Natural killer cell treated with Interleukin-12 subunit alpha and Interleukin-12 subunit beta and Interleukin-15 and Interleukin-18, amount 100 ng/mL, for 72 hours (primary cell): ENCODE measurements around the gene ATF7. TPM values are rescaled to one million over a fixed set of nuclear protein-coding genes. Genes with fewer than 3 reads are reported as not detected.
"Not testable (repeated sequence)": the region's sequence is repeated elsewhere in the genome, so short reads cannot be mapped to it uniquely, and the experiment has no call there.

ENCODE experiments used
- ATAC-seq, 2 donors: fragments of 150-1000 bp; cut with Tn5 transposase in 1 of 2; sonication (Bioruptor Pico), chemical (Tn5 transposase) in 1 of 2; 2 replicates each; pipeline ENCODE4 v1.10.0; 2021
- DNase-seq: peaks from one replicate; pipeline ENCODE4 v3.0.0; 2022; ENCODE audit warnings: low spot score
- H3K27ac Mint-ChIP-seq, 2 donors: 1 replicate in 1 of 2; 2 replicates in 1 of 2; pipeline ENCODE4 v1.8.0; 2022; ENCODE audit warnings: mixed read lengths in 2 of 2, mild to moderate bottlenecking in 1 of 2, moderate library complexity in 1 of 2
- H3K27me3 Mint-ChIP-seq, 2 donors: 1 replicate in 1 of 2; 2 replicates in 1 of 2; pipeline ENCODE4 v1.8.0; 2022; ENCODE audit warnings: mixed read lengths in 2 of 2
- H3K36me3 Mint-ChIP-seq: one replicate; pipeline ENCODE4 v1.8.0; 2022; ENCODE audit warnings: mixed read lengths
- H3K4me1 Mint-ChIP-seq, 2 donors: 1 replicate in 1 of 2; 2 replicates in 1 of 2; pipeline ENCODE4 v1.8.0; 2022; ENCODE audit warnings: low read depth in 2 of 2, mixed read lengths in 2 of 2, mild to moderate bottlenecking in 1 of 2
- H3K4me3 Mint-ChIP-seq: one replicate; pipeline ENCODE4 v1.8.0; 2022; ENCODE audit warnings: mixed read lengths
- H3K9me3 Mint-ChIP-seq: 2 replicates; pipeline ENCODE4 v1.8.0; 2022; ENCODE audit warnings: mixed read lengths
- total RNA-seq, 2 donors: library from RNA; stranded (reverse); gene quantifications; one replicate each; pipeline ENCODE4 v1.2.3, GENCODE V29; 2022

ATF7 gene
- total RNA-seq, 2 donors from 2014 or later, result 36.4 to 39.4 TPM

GRCh38 chr12:53563452-53564028 is 62.6 kb downstream of the ATF7 start:
- peaks cover 26 to 41% of the 10 kb centered on the region in 2 donors for H3K4me1 Mint-ChIP-seq

GRCh38 chr12:53561590-53561953 is 64.6 kb downstream of the ATF7 start:
- ATAC-seq, result peak; percentile 60 to 90
- peak overlapping the region; percentile 36 to 49 for H3K27ac Mint-ChIP-seq
- no peaks in the 10 kb centered on the region for H3K27me3 Mint-ChIP-seq
- peak overlapping the region; percentile 44 for H3K4me3 Mint-ChIP-seq
- no peak for DNase-seq
- no peaks in the 10 kb centered on the region for H3K9me3 Mint-ChIP-seq
- no peaks in the 10 kb centered on the region for H3K36me3 Mint-ChIP-seq
- peaks cover 19 to 40% of the 10 kb centered on the region in 2 donors for H3K4me1 Mint-ChIP-seq

More at GRCh38 chr12:53563452-53564028, 62.6 kb downstream of the ATF7 start:
- Mint-ChIP-seq H3K9me3 (no peaks in the 10 kb centered on the region), H3K27ac (no peak overlapping the region), H3K36me3 (no peaks in the 10 kb centered on the region), H3K27me3 (no peaks in the 10 kb centered on the region), H3K4me3 (no peak overlapping the region)
- ATAC-seq (no peak), DNase-seq (no peak)

GRCh38 chr12:53560912-53561589 is 65.1 kb downstream of the ATF7 start:
- no peaks in the 10 kb centered on the region for H3K27me3 Mint-ChIP-seq
- peaks cover 19 to 40% of the 10 kb centered on the region in 2 donors for H3K4me1 Mint-ChIP-seq
- ATAC-seq (peak in 1 of 2 donors; percentile 44), DNase-seq (no peak)
- peak overlapping the region; percentile 44 for H3K4me3 Mint-ChIP-seq
- H3K36me3 Mint-ChIP-seq, result no peaks in the 10 kb centered on the region
- H3K9me3 Mint-ChIP-seq, result no peaks in the 10 kb centered on the region
- H3K27ac Mint-ChIP-seq, result peak overlapping the region; percentile 36 to 49

GRCh38 chr12:53560351-53560750 is 65.8 kb downstream of the ATF7 start:
- H3K4me3 Mint-ChIP-seq, result no peak overlapping the region
- no peaks in the 10 kb centered on the region for H3K9me3 Mint-ChIP-seq
- H3K4me1 Mint-ChIP-seq, result peaks cover 15 to 34% of the 10 kb centered on the region in 2 donors
- ATAC-seq, result no peak
- DNase-seq, result no peak
- peak overlapping the region; percentile 36 to 49 for H3K27ac Mint-ChIP-seq
- H3K36me3 Mint-ChIP-seq, result no peaks in the 10 kb centered on the region
- no peaks in the 10 kb centered on the region for H3K27me3 Mint-ChIP-seq

- Mint-ChIP-seq H3K9me3 (no peaks in the 10 kb centered on the region), H3K4me3 (no peak overlapping the region), H3K36me3 (no peaks in the 10 kb centered on the region), H3K27me3 (no peaks in the 10 kb centered on the region), H3K27ac (no peak overlapping the region), H3K4me1 (peaks cover 7 to 23% of the 10 kb centered on the region in 2 donors)
- ATAC-seq (no peak), DNase-seq (no peak)
These were observed 67.6 kb downstream of the ATF7 start for GRCh38 chr12:53558631-53559030.

GRCh38 chr12:53552361-53553327 is 73.5 kb downstream of the ATF7 start:
- Mint-ChIP-seq H3K9me3 (no peaks in the 10 kb centered on the region), H3K27me3 (no peaks in the 10 kb centered on the region), H3K4me1 (no peaks in the 10 kb centered on the region), H3K4me3 (no peak overlapping the region), H3K27ac (no peak overlapping the region), H3K36me3 (no peaks in the 10 kb centered on the region)
- ATAC-seq (no peak), DNase-seq (no peak)

- no peaks in the 10 kb centered on the region for H3K27me3 Mint-ChIP-seq
- DNase-seq, result no peak
- H3K36me3 Mint-ChIP-seq, result no peaks in the 10 kb centered on the region
- no peaks in the 10 kb centered on the region for H3K4me1 Mint-ChIP-seq
- H3K9me3 Mint-ChIP-seq, result no peaks in the 10 kb centered on the region
- H3K4me3 Mint-ChIP-seq, result no peak overlapping the region
- no peak for ATAC-seq
- H3K27ac Mint-ChIP-seq, result no peak overlapping the region
These were observed 74.3 kb downstream of the ATF7 start for GRCh38 chr12:53551889-53552291.

- no peak overlapping the region for H3K4me3 Mint-ChIP-seq
- ATAC-seq, result no peak
- no peaks in the 10 kb centered on the region for H3K9me3 Mint-ChIP-seq
- no peak for DNase-seq
- H3K27me3 Mint-ChIP-seq, result no peaks in the 10 kb centered on the region
- H3K36me3 Mint-ChIP-seq, result no peaks in the 10 kb centered on the region
- no peaks in the 10 kb centered on the region for H3K4me1 Mint-ChIP-seq
- no peak overlapping the region for H3K27ac Mint-ChIP-seq
These were observed 75.6 kb downstream of the ATF7 start for GRCh38 chr12:53550595-53550994.

- H3K4me3 Mint-ChIP-seq, H3K27ac Mint-ChIP-seq, ATAC-seq, H3K27me3 Mint-ChIP-seq, H3K36me3 Mint-ChIP-seq, H3K9me3 Mint-ChIP-seq, H3K4me1 Mint-ChIP-seq, DNase-seq: not testable (repeated sequence)
These were observed 76.1 kb downstream of the ATF7 start for GRCh38 chr12:53550131-53550530.

- not testable (repeated sequence) for H3K4me3 Mint-ChIP-seq, H3K4me1 Mint-ChIP-seq, DNase-seq, H3K27ac Mint-ChIP-seq, H3K36me3 Mint-ChIP-seq, H3K27me3 Mint-ChIP-seq, H3K9me3 Mint-ChIP-seq, ATAC-seq
These were observed 77.8 kb downstream of the ATF7 start for GRCh38 chr12:53548354-53548753.

GRCh38 chr12:53543539-53543938 is 82.6 kb downstream of the ATF7 start:
- DNase-seq, result no peak
- H3K4me3 Mint-ChIP-seq, result no peak overlapping the region
- H3K27ac Mint-ChIP-seq, result peak overlapping the region in 1 of 2 donors; percentile 21
- H3K9me3 Mint-ChIP-seq, result no peaks in the 10 kb centered on the region
- ATAC-seq, result peak in 1 of 2 donors; percentile 77
- peaks cover 5% of the 10 kb centered on the region for H3K36me3 Mint-ChIP-seq
- H3K4me1 Mint-ChIP-seq, result no peaks in the 10 kb centered on the region
- H3K27me3 Mint-ChIP-seq, result no peaks in the 10 kb centered on the region

GRCh38 chr12:53539526-53539925 is 86.7 kb downstream of the ATF7 start:
- Mint-ChIP-seq H3K36me3 (peaks cover 9% of the 10 kb centered on the region), H3K27ac (no peak overlapping the region), H3K4me3 (no peak overlapping the region), H3K4me1 (no peaks in the 10 kb centered on the region), H3K9me3 (no peaks in the 10 kb centered on the region), H3K27me3 (no peaks in the 10 kb centered on the region)
- DNase-seq, result no peak
- ATAC-seq, result no peak

GRCh38 chr12:53538209-53538689 is 87.9 kb downstream of the ATF7 start:
- Mint-ChIP-seq H3K27ac (no peak overlapping the region), H3K36me3 (peaks cover 13% of the 10 kb centered on the region)

GRCh38 chr12:53536962-53537361 is 89.2 kb downstream of the ATF7 start:
- peaks cover 23% of the 10 kb centered on the region for H3K36me3 Mint-ChIP-seq

More at GRCh38 chr12:53538209-53538689, 87.9 kb downstream of the ATF7 start:
- H3K27me3 Mint-ChIP-seq, result no peaks in the 10 kb centered on the region
- no peaks in the 10 kb centered on the region for H3K4me1 Mint-ChIP-seq
- H3K4me3 Mint-ChIP-seq, result no peak overlapping the region
- no peaks in the 10 kb centered on the region for H3K9me3 Mint-ChIP-seq
- no peak for ATAC-seq
- DNase-seq, result no peak

More at GRCh38 chr12:53536962-53537361, 89.2 kb downstream of the ATF7 start:
- Mint-ChIP-seq H3K4me3 (no peak overlapping the region), H3K4me1 (peaks cover 0 to 2% of the 10 kb centered on the region in 2 donors), H3K27ac (no peak overlapping the region), H3K27me3 (no peaks in the 10 kb centered on the region), H3K9me3 (no peaks in the 10 kb centered on the region)
- ATAC-seq (no peak), DNase-seq (no peak)
